GM23248 (cell line): ENCODE data around the gene GTF3C2.

Source experiments
- EZH2 ChIP-seq: fragments of 200-600 bp; sonication (generic); IDR thresholded peaks from 2 replicates; pipeline ENCODE4 v1.6.1; 2018; ENCODE audit warnings: antibody characterized with exemption, mild to moderate bottlenecking; ENCODE audit not compliant: insufficient read depth, poor library complexity, severe bottlenecking
- EZH2phosphoT487 ChIP-seq: fragments of 200-600 bp; sonication (generic); IDR thresholded peaks from 2 replicates; pipeline ENCODE4 v1.6.1; 2018; ENCODE audit warnings: antibody characterized with exemption, moderate library complexity, mild to moderate bottlenecking, low read depth; ENCODE audit not compliant: insufficient read depth

- no peak for TF ChIP-seq EZH2
- TF ChIP-seq EZH2phosphoT487, result no peak
Measured at GRCh38 chr2:27313882-27314645, 42.5 kb downstream of the GTF3C2 start.
